ENCODE measurements around the gene RALGAPA2. TPM values are rescaled to one million over a fixed set of nuclear protein-coding genes. Genes with fewer than 3 reads are reported as not detected.

The RALGAPA2 gene
- total RNA-seq, 2 donors from 2014 or later: 40.2 to 45.4 TPM

DNA sequence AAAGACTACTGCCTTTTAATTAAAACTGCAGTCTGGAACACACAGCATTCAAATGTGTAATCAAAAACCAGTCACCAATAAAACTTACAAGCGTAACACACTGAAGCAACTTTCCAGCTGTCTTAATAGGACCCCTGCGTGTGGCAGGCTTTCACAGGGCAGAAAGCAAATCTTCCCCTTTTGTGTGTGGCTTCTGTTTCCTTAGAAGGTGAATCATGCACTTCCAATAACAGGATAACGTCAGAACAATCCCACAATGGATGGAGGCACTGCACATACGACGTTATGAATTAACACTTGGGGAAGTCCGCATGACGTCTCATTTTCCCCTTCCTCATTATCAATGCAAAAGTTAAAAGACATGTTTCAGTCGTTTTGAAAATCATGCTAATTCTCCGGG is 299.7 kb downstream of the RALGAPA2 start:
- TF ChIP-seq, protein P1, sequence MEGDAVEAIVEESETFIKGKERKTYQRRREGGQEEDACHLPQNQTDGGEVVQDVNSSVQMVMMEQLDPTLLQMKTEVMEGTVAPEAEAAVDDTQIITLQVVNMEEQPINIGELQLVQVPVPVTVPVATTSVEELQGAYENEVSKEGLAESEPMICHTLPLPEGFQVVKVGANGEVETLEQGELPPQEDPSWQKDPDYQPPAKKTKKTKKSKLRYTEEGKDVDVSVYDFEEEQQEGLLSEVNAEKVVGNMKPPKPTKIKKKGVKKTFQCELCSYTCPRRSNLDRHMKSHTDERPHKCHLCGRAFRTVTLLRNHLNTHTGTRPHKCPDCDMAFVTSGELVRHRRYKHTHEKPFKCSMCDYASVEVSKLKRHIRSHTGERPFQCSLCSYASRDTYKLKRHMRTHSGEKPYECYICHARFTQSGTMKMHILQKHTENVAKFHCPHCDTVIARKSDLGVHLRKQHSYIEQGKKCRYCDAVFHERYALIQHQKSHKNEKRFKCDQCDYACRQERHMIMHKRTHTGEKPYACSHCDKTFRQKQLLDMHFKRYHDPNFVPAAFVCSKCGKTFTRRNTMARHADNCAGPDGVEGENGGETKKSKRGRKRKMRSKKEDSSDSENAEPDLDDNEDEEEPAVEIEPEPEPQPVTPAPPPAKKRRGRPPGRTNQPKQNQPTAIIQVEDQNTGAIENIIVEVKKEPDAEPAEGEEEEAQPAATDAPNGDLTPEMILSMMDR (IDR thresholded peaks at IDR 0.05): no peak
- H3K9me3 ChIP-seq: no peaks in the 10 kb centered on the region
- 70 to 81% methylated on average over 9 of the region's 9 CpGs for WGBS, 2 donors

DNA sequence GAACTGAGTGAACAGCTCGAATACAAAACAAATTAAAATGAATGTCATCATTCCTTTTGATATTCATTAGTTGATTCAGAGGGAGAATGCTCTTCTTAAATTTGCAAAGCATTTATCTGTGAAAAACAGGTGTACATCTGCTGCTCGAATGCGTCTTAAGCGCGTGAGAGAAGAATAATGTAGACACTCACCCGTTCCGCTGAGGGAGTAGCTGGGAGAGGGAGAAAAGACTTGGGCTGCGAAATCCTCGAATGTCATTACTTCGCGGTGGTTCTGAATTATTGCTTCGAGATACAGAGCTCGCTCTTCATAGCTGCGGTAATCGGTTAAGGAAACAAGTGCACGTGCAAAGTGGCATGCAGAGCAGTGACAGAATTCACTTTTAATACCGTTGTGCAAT is 300.6 kb downstream of the RALGAPA2 start:
- H3K9me3 ChIP-seq: no peaks in the 10 kb centered on the region
- no peak for DNase-seq
- H3K27ac ChIP-seq: no peak overlapping the region
- TF ChIP-seq POLR2A (IDR thresholded peaks at IDR 0.05): no peak
- TF ChIP-seq, protein P1 (IDR thresholded peaks at IDR 0.05): no peak
- intact Hi-C loops (cut with DNase I): no loop called here
- H3K27me3 ChIP-seq: no peaks in the 10 kb centered on the region
- H3K4me1 ChIP-seq: peaks cover 7% of the 10 kb centered on the region
- WGBS, 2 donors: 91 to 92% methylated on average over 17 of the region's 17 CpGs
- H3K4me3 ChIP-seq: no peak overlapping the region
- ATAC-seq: no peak
- no peaks in the 10 kb centered on the region for H3K36me3 ChIP-seq (replicated peaks in 1 of 2; ENCODE audit: insufficient read depth in 1 of 2, low read depth in 2 of 2)

More for the DNA sequence above, 299.7 kb downstream of the RALGAPA2 start:
- Histone ChIP-seq H3K27ac (no peak overlapping the region), H3K4me3 (no peak overlapping the region), H3K36me3 (replicated peaks in 1 of 2; ENCODE audit: insufficient read depth in 1 of 2, low read depth in 2 of 2) (no peaks in the 10 kb centered on the region), H3K27me3 (no peaks in the 10 kb centered on the region), H3K4me1 (peaks cover 7% of the 10 kb centered on the region)
- DNase-seq (no peak), ATAC-seq (no peak)
- intact Hi-C loops (cut with DNase I): no loop called here

DNA sequence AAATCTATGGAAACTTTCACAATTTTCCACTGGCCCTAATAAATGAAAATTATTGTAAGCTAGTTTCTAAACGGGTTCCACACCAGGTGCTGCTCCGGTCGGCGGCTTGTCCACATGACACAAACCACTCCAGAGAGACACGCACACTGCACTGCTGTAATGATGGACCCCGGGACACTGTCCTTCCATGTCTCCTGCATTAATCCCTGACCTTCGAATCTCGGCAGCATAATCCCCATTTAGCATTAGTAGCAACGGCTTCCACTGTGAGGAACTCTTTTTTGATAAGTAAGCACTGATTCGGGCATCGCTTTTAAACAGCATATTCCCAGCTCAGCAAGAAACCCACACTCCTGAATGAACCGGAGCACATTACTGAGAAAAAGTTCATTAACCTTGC is 301.0 kb downstream of the RALGAPA2 start:
- WGBS, 2 donors: 86 to 87% methylated on average over 12 of the region's 12 CpGs
- Histone ChIP-seq H3K9me3 (no peaks in the 10 kb centered on the region), H3K4me1 (peaks cover 7% of the 10 kb centered on the region), H3K4me3 (no peak overlapping the region), H3K27ac (no peak overlapping the region), H3K36me3 (replicated peaks in 1 of 2; ENCODE audit: insufficient read depth in 1 of 2, low read depth in 2 of 2) (no peaks in the 10 kb centered on the region), H3K27me3 (no peaks in the 10 kb centered on the region)
- no peak for DNase-seq
- no peak for ATAC-seq
- no peak for TF ChIP-seq POLR2A (IDR thresholded peaks at IDR 0.05)
- TF ChIP-seq, protein P1 (IDR thresholded peaks at IDR 0.05): no peak
- intact Hi-C loops (cut with DNase I): no loop called here

DNA sequence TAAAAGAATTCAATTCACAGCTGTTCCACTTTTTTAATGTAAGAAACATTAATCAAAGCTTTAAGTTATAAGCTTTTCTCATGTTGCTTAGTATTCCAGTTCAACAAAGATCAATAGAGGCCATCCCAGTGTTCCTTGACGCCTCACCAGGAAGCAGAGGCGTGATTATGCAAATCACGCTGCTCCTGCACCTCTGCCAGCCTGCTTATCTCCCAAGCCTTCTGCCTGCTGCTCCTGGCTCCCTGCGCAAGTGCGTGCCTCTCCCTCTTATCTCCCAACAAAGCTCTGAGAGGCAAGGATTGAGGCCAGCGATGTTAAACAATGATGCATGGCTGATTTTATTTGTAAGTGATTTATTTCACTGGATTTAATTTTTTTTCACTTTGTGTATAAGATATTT is 301.8 kb downstream of the RALGAPA2 start:
- intact Hi-C loops (cut with DNase I): no loop called here
- Histone ChIP-seq H3K9me3 (no peaks in the 10 kb centered on the region), H3K4me3 (no peak overlapping the region), H3K4me1 (peaks cover 7% of the 10 kb centered on the region), H3K27ac (peak overlapping the region in 1 of 4 donors; percentile 9), H3K27me3 (no peaks in the 10 kb centered on the region), H3K36me3 (replicated peaks in 1 of 2; ENCODE audit: insufficient read depth in 1 of 2, low read depth in 2 of 2) (no peaks in the 10 kb centered on the region)
- ATAC-seq: peak; percentile 88
- TF ChIP-seq POLR2A (IDR thresholded peaks at IDR 0.05): peak in 1 of 3 donors; percentile 15
- TF ChIP-seq, protein P1 (IDR thresholded peaks at IDR 0.05): no peak
- DNase-seq: peak; percentile 48 to 73 (median 64)
- 3 to 17% methylated on average over 6 of the region's 6 CpGs for WGBS, 2 donors

DNA sequence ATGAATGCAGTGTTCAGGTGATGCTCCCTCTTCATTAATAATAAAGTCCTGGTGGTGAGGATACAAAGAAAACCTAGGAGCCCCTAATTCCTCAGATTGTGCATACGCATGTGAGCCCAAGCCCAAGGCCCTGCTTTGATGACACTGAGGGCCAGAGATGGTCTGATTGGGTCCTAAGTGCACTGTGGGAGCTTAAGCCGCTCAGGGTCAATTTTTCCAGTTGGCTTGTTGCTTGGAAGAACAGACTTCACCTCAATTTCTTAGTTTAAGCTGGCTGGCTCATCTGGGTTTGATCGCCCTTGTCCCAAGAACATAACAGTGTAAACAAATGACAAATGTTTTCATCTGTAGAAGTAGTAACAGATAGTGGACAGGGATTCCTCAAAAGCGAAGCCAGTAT is 303.1 kb downstream of the RALGAPA2 start:
- no peaks in the 10 kb centered on the region for H3K9me3 ChIP-seq
- intact Hi-C loops (cut with DNase I): no loop called here
- H3K4me3 ChIP-seq: no peak overlapping the region
- H3K27ac ChIP-seq: no peak overlapping the region
- no peaks in the 10 kb centered on the region for H3K27me3 ChIP-seq
- TF ChIP-seq, protein P1 (IDR thresholded peaks at IDR 0.05): no peak
- no peak for TF ChIP-seq POLR2A (IDR thresholded peaks at IDR 0.05)
- H3K4me1 ChIP-seq: peaks cover 7% of the 10 kb centered on the region
- 96 to 98% methylated on average over 4 of the region's 4 CpGs for WGBS, 2 donors
- no peaks in the 10 kb centered on the region for H3K36me3 ChIP-seq (replicated peaks in 1 of 2; ENCODE audit: insufficient read depth in 1 of 2, low read depth in 2 of 2)
- ATAC-seq: no peak
- no peak for DNase-seq

Measured in body of pancreas (tissue), 4 donors.